HG03196 (cell line): Measurements from ENCODE around the gene COPA.

Source experiments
- ATAC-seq: cut with Tn5 transposase; IDR thresholded peaks from one replicate; pipeline ENCODE4 v1.9.1; 2021; ENCODE audit not compliant: unreplicated experiment

COPA gene

GRCh38 chr1:160277330-160277729, 65.7 kb downstream of the COPA start:
- no peak for ATAC-seq

GRCh38 chr1:160271025-160271424, 72.0 kb downstream of the COPA start:
- no peak for ATAC-seq

GRCh38 chr1:160267284-160267991, 75.6 kb downstream of the COPA start:
- ATAC-seq, result no peak

DNA sequence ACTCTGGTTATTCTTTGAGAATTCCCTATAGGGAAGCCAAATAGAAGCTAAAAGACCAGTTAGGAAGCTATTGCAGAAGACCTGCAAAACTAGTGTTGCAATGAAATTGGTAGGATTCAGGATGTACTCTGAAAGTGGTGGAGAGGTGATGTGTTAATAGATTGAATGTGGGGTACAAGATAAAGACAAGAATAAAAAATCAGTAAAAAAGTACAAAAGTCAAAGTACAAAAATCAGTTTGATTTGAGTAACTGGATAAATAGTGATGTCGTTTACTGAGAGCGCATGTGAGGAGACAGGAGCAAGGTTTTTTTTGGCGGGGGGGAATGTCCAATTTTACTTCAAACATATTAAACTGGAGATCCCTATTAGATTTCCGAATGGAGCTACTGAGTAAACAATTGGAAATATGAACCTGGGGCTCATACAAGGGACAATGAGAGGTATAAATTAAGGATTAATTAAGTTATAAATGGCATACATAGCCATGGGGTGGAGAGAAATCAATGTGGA, 78.2 kb downstream of the COPA start:
- no peak for ATAC-seq

GRCh38 chr1:160261893-160262794, 80.9 kb downstream of the COPA start, which contains the start of gene DCAF8:
Gene DCAF8 (minus strand): TSS chr1:160262549. CDS start chr1:160244008, 18,541 bp downstream.
- peak; percentile 87 for ATAC-seq

GRCh38 chr1:160261556-160261892, 81.5 kb downstream of the COPA start:
- ATAC-seq, result peak; percentile 28

- no peak for ATAC-seq
These were observed 82.4 kb downstream of the COPA start for GRCh38 chr1:160260406-160261382.

DNA sequence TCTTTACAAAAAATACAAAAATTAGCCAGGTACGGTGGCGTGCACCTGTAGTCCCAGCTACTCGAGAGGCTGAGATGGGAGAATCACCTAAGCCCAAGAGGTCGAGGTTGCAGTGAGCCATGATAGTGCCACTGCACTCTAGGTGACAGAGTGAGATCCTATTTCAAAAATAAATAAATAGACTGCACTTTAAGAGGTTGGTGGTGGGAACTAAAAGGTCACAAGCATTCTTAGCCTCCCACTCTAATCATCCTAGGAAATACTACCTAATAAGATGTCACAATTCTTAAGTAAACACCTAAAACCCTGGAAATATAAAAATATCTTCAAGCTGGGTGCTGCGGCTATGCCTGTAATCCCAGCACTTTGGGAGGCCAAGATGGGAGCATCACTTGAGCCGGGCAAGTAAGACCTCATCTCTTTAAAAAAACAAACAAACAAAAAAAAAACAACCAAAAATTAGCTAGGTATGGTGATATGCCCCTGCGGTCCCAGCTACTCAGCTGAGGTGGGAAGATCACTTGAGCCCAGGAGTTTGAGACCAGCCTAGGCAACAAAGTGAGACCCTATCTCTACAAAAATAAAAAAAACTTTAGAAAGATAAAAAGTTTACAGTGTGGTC, 84.8 kb downstream of the COPA start:
- no peak for ATAC-seq

DNA sequence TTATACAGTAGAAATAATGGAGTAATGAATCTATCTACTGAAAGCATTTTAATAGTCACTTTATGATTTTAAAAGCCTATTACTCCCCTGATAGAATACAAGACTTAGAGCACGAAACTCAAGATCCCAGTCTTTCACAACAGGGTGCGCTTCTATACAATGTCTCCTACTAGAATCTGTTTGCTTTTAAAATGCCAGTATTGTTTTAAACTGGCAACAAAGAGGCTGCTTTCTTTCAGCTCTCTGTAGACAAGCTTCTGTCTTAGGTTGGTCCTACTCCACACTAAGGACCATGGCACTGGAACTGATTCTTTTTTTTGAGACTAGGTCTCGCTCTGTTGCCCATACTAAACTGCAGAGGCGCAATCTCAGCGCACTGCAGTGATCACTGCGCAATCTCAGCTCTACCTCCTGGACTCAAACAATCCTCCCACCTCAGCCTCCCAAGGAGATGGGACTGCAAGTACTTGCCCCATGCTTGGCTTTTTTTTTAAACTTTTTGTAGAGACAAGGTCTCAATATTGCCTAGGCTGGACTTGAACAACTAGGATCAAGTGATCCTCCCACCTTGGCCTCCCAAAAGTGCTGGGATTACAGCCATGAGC, 85.5 kb downstream of the COPA start:
- ATAC-seq, result no peak

GRCh38 chr1:160256396-160257046, 86.5 kb downstream of the COPA start:
- ATAC-seq, result no peak

GRCh38 chr1:160255781-160256300, 87.2 kb downstream of the COPA start:
- ATAC-seq, result no peak

GRCh38 chr1:160251687-160252526, 91.1 kb downstream of the COPA start:
- ATAC-seq, result peak; percentile 77

GRCh38 chr1:160251011-160251410, 92.0 kb downstream of the COPA start:
- ATAC-seq, result no peak

DNA sequence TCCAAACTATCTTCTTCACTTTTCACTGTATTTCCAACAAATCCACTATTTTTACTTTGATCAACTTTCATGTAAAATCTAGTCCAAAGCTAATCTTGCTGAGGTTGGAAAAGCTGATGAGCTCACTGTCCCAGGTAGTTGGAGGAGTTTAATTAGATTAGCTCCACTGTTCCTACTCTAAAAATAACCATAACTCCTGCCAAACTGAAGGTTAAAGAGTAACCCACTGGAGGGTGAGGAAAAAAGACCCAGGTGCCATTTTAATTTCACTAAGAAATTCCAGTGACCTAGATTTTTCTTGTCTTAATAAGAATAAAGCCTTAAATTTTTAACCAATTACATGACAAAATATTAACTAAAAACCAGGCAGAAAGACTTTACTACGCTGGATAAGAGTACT, 96.0 kb downstream of the COPA start:
- ATAC-seq, result no peak

GRCh38 chr1:160245434-160245833, 97.6 kb downstream of the COPA start:
- ATAC-seq, result no peak

- no peak for ATAC-seq
These were observed 98.8 kb downstream of the COPA start for GRCh38 chr1:160244209-160244608.

- no peak for ATAC-seq
These were observed 99.3 kb downstream of the COPA start for GRCh38 chr1:160243767-160244166.

DNA sequence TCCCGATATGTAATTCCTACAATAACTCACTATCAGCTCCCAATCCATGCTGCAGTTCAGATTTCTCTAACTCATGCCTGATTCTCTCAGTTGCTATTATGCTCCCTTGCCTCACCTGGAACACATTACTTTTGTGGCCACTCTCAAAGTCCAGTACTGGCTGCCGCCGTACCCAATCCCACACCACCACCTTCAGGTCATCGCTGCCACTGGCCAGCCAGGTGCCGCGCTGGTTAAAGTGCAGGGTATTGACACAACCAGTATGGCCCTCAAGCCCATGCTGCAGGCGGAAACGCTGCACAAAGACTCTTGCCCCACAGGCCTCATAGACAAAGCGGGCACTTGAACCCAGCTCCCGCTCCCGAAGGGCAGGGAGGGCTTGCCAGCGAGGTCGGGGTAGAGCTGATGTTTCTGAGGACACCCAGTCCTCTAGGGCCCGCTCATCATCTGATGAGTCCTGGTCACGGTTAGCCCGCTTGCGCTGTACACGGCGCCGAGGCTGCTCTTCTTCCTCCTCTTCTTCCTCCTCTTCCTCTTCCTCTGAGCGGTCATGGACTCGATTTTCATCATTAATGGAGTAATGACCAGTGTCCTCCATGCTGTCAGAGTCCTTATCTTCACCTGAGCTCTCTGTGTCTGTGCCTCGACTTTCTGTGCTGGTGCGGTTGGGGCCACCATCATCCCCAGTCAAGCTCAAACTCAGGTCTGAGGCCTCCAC, 103.3 kb downstream of the COPA start:
- ATAC-seq, result no peak
